GM13976 (cell line): ENCODE results near the gene HBG2.

Experiments
- DNase-seq: peaks from one replicate; pipeline ENCODE4 v3.0.0; 2012; ENCODE audit warnings: low spot score
- in situ Hi-C: fragments of 300-500 bp; cut with MboI; formaldehyde crosslinking; loops from one replicate; pipeline ENCODE4 v1.12.0; 2022; ENCODE audit warnings: low sequenced_read_pairs, mixed read lengths, inconsistent platforms; ENCODE audit not compliant: unreplicated experiment
- TF ChIP-seq, protein P1 (sequence below): IDR thresholded peaks from 2 replicates; pipeline ENCODE4 v1.5.1; 2012; ENCODE audit warnings: borderline replicate concordance, mild to moderate bottlenecking; ENCODE audit not compliant: insufficient read depth; ENCODE audit errors: extremely low read depth, missing control alignments, control extremely low read depth

HBG2 gene

DNA sequence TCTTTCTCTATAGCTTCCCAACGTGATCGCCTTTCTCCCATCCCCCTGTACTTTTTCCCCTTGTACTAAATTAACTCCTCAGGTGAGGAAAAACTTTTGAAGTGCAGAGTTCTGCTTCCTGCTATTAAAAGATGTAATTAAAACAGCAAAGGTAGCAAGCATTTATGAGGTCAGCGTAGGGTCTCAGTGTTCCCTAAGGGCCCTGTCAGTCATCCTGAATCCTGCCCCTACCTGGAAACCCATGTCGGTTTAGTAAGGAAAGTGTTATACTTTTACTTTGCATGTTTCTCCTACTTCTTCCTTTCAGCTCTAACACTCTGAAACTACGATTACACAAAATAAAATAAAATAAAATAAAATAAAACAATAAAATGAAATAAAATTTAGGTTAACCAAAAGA lies 26.5 kb downstream of the HBG2 start:
- in situ Hi-C loops: no loop called here
- TF ChIP-seq, protein P1, sequence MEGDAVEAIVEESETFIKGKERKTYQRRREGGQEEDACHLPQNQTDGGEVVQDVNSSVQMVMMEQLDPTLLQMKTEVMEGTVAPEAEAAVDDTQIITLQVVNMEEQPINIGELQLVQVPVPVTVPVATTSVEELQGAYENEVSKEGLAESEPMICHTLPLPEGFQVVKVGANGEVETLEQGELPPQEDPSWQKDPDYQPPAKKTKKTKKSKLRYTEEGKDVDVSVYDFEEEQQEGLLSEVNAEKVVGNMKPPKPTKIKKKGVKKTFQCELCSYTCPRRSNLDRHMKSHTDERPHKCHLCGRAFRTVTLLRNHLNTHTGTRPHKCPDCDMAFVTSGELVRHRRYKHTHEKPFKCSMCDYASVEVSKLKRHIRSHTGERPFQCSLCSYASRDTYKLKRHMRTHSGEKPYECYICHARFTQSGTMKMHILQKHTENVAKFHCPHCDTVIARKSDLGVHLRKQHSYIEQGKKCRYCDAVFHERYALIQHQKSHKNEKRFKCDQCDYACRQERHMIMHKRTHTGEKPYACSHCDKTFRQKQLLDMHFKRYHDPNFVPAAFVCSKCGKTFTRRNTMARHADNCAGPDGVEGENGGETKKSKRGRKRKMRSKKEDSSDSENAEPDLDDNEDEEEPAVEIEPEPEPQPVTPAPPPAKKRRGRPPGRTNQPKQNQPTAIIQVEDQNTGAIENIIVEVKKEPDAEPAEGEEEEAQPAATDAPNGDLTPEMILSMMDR: no peak
- DNase-seq: no peak

DNA sequence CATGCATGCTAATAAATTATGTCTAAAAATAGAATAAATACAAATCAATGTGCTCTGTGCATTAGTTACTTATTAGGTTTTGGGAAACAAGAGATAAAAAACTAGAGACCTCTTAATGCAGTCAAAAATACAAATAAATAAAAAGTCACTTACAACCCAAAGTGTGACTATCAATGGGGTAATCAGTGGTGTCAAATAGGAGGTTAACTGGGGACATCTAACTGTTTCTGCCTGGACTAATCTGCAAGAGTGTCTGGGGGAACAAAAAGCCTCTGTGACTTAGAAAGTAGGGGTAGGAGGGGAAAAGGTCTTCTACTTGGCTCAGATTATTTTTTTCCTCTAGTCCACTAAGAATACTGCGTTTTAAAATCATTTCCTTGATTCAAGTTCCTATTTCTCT lies 26.9 kb downstream of the HBG2 start:
- in situ Hi-C loops: no loop called here
- DNase-seq: no peak
- TF ChIP-seq, protein P1: no peak

GRCh38 chr11:5226732-5227310 lies 27.8 kb downstream of the HBG2 start, which contains the start of gene HBB:
Gene HBB (minus strand): TSS chr11:5227071. CDS start chr11:5227021, 50 bp downstream.
- DNase-seq: no peak
- in situ Hi-C loops: no loop called here
- TF ChIP-seq, protein P1: no peak

GRCh38 chr11:5225480-5225871 lies 29.1 kb downstream of the HBG2 start:
- TF ChIP-seq, protein P1: no peak

GRCh38 chr11:5224538-5225479 lies 29.8 kb downstream of the HBG2 start:
- no peak for DNase-seq
- in situ Hi-C loops: loop anchor here (25.0 kb wide), 1 partner anchor 137 kb away; the partner anchor contains the start of gene OR51B6
- TF ChIP-seq, protein P1: no peak

More at GRCh38 chr11:5225480-5225871, 29.1 kb downstream of the HBG2 start:
- in situ Hi-C loops: no loop called here
- no peak for DNase-seq

DNA sequence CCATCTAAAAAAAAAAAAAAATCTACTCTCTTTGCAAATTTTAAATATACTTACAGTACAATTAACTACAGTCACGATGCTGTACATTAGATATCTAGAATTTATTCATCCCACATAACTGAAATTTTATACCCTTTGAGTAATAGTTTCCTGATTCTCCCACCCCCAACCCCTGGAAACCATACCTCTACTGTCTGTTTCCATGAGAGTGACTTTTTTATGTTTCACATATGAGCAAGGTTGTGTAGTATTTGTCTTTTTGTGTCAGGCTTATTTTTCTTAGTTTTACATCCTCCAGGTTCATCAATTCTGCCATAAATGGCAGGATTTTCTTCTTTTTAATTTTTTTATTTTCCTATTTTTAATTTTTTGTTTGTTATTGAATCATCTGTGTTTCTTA lies 30.9 kb downstream of the HBG2 start:
- in situ Hi-C loops: loop anchor here (25.0 kb wide), 1 partner anchor 139 kb away; the partner anchor contains the start of gene OR51B6
- TF ChIP-seq, protein P1: no peak
- no peak for DNase-seq
